ENCODE measurements around the gene CPNE2.

Gene CPNE2

DNA sequence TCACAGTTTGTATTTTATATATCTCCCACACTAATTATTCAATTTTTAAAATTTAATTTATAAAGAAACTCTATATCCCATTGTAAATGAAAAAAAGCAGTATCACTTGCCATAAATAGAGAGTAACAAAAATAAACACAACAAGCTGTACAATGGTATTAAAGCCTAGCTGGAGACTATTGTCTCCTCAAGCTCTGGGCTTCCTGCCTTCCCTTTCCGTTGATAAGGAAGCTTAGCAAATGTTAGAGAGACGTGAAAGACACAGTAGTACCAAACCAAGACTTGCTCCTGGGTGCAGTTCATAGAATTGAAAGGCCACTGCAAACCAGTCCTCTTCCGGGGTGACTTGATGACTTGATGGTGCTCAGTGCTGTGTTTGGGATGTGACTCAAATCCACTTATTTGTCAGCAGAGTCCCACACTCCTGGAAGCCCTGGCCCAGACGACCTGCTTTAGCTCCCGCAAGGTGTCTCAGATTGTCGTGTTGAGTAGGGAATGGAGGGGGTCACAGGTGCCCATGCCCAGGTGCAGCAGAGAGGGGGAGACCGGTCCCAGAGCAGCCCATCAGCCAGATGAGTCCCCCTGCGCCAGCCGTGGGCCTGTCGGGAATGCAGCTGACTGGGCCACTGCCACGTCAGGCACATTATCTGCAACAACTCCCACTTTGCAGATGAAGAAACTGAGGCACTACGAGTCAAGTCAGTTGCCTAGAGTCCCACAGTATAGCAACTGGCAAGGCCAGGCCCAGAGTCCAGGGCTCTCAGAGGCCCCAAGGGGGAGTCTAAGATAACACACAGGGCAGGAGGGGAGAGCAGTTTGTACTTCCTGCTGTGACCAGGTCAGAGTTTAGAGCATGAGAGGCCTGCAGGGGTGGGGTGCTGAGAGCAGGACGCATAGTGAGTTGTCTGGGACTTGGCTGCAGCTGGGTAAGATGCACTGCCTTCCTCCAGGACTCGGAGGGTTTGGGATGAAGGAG, 53.0 kb downstream of the CPNE2 start:
- no peak for DNase-seq

DNA sequence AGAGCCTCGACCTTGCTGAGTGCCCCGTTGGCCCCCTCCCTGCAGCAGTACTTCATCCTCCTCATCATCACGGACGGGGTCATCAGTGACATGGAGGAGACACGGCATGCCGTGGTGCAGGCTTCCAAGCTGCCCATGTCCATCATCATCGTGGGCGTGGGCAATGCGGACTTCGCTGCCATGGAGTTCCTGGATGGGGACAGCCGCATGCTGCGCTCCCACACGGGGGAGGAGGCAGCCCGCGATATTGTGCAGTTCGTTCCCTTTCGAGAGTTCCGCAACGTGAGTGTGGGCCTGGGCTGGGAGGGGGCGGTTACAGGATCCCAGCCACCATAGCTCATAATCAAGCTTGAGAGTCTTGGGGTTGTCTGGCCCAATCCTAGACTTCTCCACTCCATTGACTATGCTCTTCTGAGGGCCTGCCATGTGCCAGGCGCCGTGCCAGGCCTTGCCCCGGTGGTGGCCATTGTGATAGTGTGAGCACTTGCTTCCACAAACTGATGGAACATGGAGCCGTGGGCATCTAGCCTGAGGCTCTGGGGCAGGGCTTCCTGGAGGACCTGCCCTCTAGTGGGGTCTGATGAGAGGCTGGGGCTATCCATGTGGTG, 53.8 kb downstream of the CPNE2 start:
- no peak for DNase-seq

DNA sequence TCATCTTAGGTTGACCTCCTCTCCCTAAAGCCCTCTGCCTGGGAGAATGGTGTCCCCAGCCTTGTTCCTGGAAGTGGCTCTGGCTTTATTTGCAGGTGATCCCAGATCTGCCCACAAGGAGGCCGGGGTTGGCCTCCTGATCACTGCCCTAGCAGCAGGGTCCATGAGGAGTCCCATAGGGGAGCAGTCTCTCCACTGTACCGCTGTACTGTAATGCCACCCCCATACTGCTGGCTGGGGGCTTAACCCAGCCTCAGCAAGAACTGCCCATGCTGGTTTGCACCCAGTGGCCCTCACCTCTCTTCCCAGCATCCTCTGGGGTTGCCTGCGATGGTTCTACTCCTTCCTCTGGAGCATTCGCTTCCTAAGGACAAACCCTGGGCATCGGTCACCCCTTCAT, 54.4 kb downstream of the CPNE2 start:
- no peak for DNase-seq

DNA sequence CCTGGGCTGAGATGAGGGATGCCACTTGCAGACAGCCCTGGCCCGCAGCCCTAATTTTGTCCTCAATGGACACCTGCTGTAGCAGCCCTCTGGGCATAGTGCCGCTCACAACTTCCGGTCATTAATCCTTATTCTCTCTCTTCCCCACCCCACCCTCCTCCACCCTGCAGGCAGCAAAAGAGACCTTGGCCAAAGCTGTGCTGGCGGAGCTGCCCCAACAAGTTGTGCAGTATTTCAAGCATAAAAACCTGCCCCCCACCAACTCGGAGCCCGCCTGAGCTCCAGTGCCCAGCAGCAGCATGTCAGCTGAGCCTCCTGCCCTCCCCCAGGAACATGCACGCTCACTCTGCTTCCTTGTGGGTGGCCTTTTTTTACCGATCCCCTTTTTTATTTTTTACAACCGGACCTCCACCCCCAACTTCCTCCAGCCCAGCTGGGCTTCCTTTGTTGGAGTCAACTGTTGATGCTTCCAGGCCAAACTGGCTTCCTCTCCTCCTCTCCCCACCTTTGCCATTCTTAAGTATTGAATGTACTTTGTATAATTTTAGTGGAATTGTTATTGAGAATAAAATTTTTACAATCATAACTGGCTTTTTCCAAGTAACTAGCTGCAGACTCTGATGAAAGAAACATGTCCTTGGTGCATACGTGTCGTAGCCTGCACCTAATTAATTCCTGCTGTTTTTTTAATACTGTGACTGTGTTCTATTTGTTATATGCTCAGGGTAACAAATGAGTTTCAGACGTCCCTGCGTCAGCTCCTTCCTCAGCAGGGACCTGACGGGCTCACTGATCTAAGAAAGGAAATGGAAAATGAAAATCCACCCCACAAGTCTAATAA, 55.2 kb downstream of the CPNE2 start:
- no peak for DNase-seq

DNA sequence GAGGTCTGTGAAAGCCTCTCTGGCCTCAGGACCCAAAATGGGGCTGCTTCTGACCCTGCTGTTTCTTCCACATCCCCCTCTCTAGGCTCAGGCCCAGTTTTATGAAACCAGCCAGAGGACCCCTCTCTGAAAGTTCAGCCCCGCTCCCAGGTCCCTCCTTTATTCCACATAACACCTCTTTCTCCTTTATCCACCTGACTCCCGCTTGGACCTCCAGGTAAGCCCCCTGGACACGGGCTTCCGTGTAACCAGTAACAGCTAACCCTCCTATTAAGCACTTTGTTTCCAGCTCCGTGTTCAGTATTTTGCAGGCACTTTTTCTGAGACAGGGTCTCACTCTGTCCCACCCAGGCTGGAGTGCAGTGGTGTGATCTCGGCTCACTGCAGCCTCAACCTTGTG, 56.1 kb downstream of the CPNE2 start:
- DNase-seq: no peak

DNA sequence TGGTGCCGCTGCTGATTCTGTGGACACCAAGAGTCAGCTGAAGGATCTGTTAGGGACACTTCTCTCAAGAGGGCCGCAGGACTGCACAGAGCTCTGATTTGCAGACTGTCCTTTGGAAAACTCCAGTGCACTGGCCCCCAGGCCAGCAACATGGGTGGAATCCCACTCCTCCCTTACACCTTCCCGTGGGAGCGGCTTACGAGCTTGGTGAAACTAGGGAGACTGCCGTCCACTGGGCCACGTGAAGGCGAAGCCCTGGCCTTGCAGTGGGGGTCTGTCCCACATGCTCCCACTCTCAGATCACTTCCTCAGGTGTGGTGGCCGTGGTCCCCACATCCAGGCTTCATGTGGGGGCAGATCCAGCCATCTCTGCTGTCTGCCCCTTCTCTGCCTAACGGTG, 57.0 kb downstream of the CPNE2 start:
- no peak for DNase-seq

DNA sequence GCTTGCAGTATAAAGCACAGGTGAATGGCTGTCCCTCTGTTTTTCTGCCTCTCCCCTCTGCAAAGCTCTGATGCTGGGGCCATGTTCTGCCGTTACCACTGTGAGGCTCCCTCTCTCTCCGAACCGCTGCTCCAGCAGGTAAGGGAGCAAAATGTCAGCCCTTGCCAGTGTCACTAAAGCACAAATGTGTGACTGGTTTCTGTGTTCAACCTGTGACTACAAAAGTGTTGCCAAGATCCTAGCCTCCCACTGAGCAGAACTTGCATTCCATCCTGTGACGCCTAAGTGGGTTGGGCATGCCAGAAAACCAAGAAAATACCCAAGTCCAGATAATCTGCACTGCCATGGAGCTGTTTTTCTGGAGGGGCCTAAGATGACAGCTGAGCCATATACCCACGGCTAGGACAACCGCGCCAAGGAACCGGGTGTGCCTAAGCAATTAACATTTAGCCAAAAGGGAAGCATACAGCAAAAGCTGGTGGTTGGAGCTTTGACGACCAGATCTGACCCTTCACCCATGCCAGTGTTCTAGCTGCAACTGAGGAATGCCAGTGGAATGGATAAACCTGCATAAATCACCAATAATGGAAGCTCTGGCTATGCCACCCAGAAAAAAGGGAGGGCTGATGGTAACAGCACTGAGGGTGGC, 58.4 kb downstream of the CPNE2 start:
- no peak for DNase-seq

DNA sequence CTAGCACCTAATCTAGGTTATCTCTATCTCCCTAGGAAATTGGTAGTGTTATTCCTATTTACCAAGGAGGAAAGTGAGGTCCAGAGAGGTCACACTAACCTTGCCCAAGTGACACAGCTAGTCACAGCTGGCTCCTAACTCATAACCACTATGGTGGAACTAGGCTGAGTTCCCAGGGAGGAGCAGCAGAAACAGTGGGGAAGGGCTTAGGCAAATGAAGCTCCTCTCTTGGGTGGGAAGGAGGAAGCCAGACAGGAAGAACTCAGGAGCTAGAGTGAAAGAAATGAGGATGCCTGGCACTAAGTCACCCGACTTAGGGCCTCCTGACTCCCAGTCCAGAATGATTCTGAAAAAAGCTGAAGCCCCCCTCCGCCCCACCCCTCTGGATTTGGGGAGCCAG, 59.0 kb downstream of the CPNE2 start:
- no peak for DNase-seq

DNA sequence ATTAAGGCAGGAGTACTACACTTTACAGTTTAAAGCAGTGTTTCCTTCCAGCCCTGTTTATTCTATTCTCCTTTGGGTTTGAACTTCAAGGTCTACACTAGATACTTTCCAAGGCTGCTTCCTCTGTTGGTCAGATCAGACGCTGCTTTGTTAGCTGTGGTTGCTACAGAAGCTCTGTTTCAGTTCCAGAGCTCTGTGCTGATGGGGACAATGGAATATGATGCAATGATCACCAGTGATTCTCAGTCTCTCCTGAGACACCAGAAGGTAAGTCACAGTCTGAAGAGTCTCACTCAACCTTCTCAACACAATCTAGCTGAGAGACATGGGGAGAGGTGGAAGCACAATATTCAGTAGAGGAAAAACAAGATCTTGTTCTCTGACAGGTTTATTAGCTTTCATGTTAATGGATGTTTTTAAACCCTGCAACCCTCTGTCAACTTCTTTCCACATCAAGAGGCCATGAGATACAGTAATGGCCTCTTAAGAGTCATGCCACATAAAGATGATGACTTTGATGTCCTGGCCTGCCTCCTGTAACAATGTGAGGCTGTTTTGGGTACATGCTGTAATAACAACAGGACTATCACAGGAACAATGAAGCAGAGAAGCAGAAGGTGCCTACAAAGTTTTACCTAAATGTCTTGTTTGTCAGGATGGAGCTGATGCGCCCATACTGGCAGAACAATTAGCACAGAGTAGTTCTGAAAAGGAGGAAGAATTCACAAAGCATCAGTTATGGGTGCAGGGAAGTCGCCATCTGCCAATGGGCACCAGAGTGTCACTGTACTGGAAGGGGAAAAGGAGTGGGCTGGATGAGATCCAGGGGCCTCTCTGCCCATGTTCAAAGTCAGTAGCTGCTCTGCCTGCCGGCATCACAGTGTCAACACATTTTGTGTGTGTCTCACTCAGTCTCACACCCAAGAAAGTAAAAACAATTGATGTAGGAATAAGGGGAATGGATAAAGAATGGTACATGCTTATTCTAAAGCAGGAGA, 60.0 kb downstream of the CPNE2 start:
- no peak for DNase-seq

DNA sequence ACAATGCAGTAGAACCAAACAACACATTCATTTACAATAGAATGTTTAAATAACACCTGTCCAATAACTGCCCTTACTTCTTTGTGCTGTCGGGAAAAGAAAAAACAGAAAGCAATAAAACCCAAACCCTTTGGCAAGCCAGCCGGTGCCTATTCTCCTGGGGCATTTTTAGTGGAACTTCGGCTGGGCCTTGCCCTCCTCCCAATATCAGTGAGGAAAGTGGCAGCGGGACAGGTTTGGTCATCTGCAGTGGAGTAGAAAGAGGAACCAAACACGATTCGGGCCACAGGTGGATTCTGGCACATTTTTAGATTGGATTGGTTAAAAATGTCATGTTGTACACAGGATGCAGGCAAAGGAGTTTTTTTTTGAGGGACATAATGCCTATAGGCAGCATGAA, 61.5 kb downstream of the CPNE2 start:
- DNase-seq: no peak

DNA sequence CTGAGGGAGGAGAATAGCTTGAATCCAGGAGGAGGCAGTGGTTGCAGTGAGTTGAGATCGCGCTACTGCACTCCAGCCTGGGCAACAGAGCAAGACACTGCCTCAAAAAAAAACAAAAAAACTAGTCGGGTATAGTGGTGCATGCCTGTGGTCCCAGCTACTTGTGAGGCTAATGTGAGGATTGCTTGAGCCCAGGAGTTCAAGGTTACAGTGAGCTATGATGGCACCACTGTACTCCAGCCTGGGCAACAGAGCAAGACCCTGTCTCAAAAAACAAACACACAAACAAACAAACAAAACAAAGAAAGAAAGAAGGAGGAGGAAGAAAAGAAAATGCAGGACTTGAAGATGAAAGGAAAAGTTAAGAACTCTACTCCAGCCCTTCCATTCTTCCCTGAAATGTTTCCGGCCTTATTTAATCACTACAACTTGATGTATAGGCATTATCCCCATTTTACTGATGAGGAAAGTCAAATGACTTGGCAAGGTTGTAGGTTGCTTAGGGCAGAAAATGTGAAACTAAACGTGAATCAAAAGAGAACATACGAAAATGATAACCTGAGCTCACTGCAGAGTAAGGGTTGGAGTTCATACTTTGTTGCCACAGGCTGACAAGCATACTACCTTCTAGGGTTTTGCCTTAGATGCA, 63.4 kb downstream of the CPNE2 start:
- DNase-seq: no peak

DNA sequence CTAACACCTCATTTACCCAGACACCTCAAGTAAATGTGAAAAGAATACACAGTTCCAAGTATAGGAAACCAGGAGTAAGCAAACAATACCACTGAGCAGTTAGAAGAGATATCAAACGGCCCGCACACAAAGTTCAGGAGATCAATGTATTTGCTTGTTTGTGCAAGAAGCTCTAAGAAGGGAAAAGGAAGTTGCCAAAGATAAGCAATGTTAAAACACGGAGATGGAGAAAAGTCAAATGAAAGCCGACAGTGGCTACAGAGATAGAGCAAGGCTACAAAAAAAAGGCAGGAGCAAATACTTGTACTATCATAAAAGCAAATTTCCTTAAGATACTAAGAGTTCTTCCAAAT, 63.9 kb downstream of the CPNE2 start:
- DNase-seq: no peak

DNA sequence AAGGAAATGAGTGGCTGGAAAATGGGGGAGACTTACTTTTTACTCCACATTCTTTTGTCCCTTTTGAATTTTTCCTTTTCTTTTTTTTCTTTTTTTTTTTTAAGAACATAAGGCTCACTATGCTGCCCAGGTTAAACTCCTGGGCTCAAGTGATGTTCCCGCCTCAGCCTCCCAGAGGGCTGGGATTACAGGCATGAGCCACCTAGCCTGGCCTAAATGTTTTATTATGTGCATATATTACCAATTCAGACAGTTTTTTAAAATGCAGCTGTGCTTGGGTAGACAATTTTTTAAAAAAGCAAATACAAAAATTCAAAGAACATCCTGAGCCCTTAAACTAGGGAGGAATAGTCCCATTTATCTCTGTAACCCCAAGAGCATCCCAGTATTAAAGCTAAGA, 65.2 kb downstream of the CPNE2 start:
- DNase-seq: no peak

DNA sequence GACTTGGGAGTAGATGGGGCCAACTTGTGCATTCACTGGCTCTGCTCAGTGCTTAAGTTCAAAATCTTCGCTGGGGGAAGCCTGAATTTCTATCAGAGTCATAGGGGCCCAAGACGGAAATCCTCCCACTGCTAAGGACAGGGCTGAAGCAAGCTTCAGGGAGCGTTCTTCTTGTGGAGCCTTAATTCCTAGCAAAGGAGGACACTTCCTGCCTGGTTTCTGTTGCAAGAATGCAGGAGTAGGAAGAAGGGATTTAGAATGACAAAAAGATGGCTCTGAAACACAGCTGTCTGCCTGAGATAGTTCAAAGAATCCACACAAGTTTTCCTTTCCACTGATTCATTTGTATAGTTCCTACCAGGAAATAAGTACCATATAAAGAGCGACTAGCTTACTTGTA, 67.1 kb downstream of the CPNE2 start:
- DNase-seq: no peak

DNA sequence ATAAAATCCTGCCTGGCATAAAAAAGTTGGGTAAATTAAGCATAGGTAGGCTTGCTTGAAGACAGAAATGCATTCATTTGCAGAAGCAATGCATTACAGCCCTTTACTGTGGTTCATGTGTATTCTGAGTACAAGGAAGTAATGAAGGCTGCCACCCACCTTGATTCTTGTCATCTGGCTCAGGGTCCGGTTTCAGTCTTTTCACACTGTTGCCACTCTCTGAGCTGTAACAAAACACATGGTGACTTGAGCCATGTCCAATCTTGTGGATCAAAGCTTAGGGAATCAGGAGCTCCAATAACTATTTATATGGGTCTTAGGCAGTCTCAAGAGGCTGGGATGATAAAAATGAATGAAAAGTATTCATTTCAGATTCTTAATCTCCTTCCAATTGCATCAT, 71.5 kb downstream of the CPNE2 start:
- no peak for DNase-seq

DNA sequence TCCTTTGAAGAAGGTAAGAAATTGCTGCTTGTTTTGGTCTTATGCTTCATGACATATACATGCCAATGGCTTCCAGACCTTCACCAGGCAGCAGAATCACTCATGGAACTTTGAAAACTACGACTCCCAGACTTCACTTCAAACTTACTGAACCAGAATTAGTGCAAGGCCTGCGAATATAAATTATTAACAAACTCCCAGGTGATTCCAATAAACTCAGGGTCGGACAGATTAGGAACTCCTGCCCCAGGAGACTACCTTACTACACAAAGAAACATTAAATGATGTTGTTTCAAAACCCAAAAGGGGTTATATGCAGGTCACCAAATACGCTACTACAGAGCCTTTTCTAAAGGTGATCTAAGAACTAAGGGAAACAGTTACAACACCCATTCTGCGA, 73.1 kb downstream of the CPNE2 start:
- DNase-seq: no peak

DNA sequence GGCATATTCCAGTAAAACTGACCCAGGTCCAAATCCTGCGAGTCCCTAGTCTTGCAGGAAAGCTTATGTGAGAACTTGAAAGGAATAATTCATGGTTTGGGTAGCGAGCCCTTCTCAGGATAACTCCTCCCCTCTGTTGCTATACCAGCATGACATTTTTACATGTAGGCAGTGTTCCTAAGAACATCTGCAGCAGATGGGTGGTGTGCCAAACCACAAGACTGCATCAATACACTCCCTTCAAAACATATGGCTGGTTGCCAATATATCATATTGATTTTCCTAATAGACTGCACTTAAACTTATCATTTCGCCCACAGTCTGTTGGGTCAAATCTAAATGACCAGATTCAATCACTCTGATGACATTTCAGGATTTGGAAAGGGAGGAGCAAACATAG, 73.6 kb downstream of the CPNE2 start:
- no peak for DNase-seq

DNA sequence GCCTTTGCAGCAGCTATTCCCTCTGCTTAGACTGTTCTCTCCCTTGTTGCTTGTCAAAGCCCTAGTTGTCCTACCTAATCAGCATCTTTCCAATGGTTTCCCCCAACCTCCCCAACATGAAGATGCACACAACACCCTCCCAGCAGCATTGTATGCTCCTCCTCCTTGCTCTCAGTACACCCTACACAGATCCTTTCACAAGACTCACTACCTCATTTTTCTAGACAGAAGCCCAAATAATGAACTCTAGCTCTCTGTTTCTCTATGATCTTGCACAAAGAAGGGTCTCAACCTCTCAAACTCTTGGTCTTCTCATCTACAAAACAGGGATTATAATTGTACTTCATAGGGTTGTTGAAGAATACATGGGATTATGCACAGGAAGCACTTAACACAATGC, 74.1 kb downstream of the CPNE2 start:
- no peak for DNase-seq

DNA sequence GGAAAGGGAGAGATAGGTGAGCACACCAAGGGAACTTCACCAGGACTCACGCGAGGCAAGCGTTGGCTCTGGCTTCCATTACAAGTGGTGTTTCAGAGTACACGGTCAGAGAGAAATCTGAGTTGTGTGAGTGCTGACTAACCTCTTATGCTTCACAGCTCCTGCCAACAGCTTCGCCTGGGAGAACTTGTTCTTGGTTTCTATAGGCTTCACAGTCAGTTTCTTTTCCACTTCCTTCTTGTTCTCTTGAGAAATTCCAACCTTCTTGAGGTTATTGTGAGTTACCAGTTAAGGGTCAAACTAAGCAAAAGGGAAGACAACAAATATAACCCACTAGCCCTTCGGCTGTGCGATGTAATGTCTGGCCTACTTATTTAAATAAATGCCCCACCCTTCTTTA, 74.6 kb downstream of the CPNE2 start:
- DNase-seq: no peak

DNA sequence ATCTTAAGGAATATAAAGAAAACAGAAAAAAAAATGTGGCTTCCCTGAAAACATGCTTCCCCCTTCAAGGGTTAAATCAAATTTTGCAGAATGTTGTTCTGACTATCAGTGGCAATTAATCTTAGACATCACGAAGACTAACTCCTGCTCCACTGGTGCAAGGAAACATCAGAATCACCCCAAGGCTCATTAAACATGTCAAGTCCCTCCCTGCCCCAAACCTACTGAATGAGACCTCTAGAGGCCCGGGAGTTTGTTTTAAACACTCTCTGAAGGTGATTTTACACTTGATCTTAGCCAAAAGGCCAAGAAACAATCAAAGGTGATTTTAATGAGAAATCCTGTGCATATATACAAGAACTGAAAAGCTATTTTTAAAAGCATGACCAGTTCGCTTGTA, 75.2 kb downstream of the CPNE2 start:
- no peak for DNase-seq

DNA sequence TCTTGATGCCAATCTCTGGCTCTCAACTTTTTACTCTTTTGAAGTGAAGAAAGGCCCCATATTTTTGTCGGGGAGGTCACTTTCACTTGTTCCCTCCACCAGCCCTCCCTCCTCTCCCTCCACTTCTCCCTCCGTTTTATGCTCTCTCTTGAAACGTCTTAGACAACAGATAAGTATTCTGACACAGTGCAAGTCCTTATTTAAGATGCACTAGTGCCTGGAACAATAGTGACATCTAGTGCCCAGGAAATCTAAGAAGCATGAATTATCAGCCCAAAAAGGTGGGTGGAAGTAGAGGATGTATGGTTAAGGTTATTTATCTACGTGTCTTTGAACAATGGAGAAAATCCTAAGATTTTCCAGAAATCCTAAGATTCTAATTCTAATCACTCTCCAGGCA, 75.6 kb downstream of the CPNE2 start:
- DNase-seq: no peak

Data from T-helper 9 cell (primary cell).